ENCODE results near the gene MSRB3. TPM values are rescaled to one million over a fixed set of nuclear protein-coding genes. Genes with fewer than 3 reads are reported as not detected.

MSRB3 gene
- total RNA-seq, 1 experiment from 2014 or later = 1.1 TPM

- Histone ChIP-seq H3K9me3 (ENCODE audit: control insufficient read depth, low read depth, low read length) (no peaks in the 10 kb centered on the region), H3K14ac (ENCODE audit: insufficient read depth, low read length) (no peak overlapping the region), H4K20me1 (ENCODE audit: control insufficient read depth, insufficient read depth, insufficient read length) (no peaks in the 10 kb centered on the region), H3K79me1 (ENCODE audit: insufficient read depth, low read depth, low read length, poor library complexity, severe bottlenecking) (no peaks in the 10 kb centered on the region), H3K4me1 (ENCODE audit: insufficient read depth, low read length) (no peaks in the 10 kb centered on the region), H3K4ac (ENCODE audit: low read depth, low read length) (no peak overlapping the region), H2BK15ac (ENCODE audit: low read depth, low read length) (no peak overlapping the region), H3K9ac (ENCODE audit: extremely low read depth, insufficient read length, low read length) (no peak overlapping the region), H3K18ac (ENCODE audit: insufficient read length, low read depth, low read length) (no peak overlapping the region), H4K91ac (ENCODE audit: insufficient read length, low read depth, low read length) (no peak overlapping the region), H3K23ac (ENCODE audit: insufficient read length, low read depth, low read length) (no peak overlapping the region), H3T11ph (ENCODE audit: low read length) (no peak overlapping the region), H2BK5ac (ENCODE audit: insufficient read length, low read length) (no peak overlapping the region), H3K23me2 (ENCODE audit: insufficient read length, low read depth, low read length, poor library complexity, severe bottlenecking) (no peaks in the 10 kb centered on the region), H4K5ac (ENCODE audit: insufficient read length, low read depth, low read length) (no peak overlapping the region), H2BK12ac (ENCODE audit: insufficient read length, low read depth, low read length) (no peak overlapping the region), H3K27ac (ENCODE audit: insufficient read length, low read depth, low read length) (no peak overlapping the region), H3K79me2 (ENCODE audit: insufficient read depth, low read length) (no peaks in the 10 kb centered on the region), H3K27me3 (ENCODE audit: insufficient read depth, low read length) (no peaks in the 10 kb centered on the region), H3K4me2 (ENCODE audit: insufficient read depth, insufficient read length, low read length) (no peak overlapping the region), H2BK120ac (ENCODE audit: low read depth, low read length, poor library complexity, severe bottlenecking) (no peak overlapping the region), H2AFZ (ENCODE audit: low read length) (no peak overlapping the region), H2AK5ac (ENCODE audit: insufficient read length, low read length) (no peak overlapping the region), H4K8ac (replicated peaks; ENCODE audit: insufficient read length, low read depth, low read length) (no peak overlapping the region), H2BK20ac (ENCODE audit: low read depth, low read length, poor library complexity, severe bottlenecking) (no peak overlapping the region), H3K56ac (ENCODE audit: insufficient read length, low read depth, low read length) (no peak overlapping the region)
- Mint-ChIP-seq H3K4me1 (peaks cover 0 to 7% of the 10 kb centered on the region in 2 experiments; a peak in 1 of 4 replicates), H3K36me3 (ENCODE audit: insufficient read depth in 1 of 3, low read depth in 3 of 3) (no peaks in the 10 kb centered on the region), H3K27me3 (ENCODE audit: low read depth) (no peaks in the 10 kb centered on the region), H3K27ac (no peak overlapping the region), H3K9me3 (peaks cover 0 to 3% of the 10 kb centered on the region in 2 experiments; a peak in 1 of 5 replicates), H3K4me3 (no peak overlapping the region)
- no peak for TF ChIP-seq CTCF (conservative IDR thresholded peaks at IDR 0.05)
- DNase-seq = no peak
- WGBS (ENCODE audit: extremely low coverage, insufficient read length, low lambda C conversion rate) = no CpG with 5 or more reads among the region's 5 CpGs
Measured at GRCh38 chr12:65333649-65334048, 55.2 kb downstream of the MSRB3 start.
